Mucosa of stomach (tissue), 1 donor: ENCODE data around the gene SPIRE1.

Experiments
- H3K27me3 ChIP-seq: one replicate; pipeline ENCODE4 v1.7.0; 2013; ENCODE audit warnings: mild to moderate bottlenecking, low read length; ENCODE audit not compliant: control insufficient read depth, insufficient read depth
- H3K36me3 ChIP-seq: one replicate; pipeline ENCODE4 v1.7.0; 2013; ENCODE audit warnings: low read length; ENCODE audit not compliant: control insufficient read depth, insufficient read depth
- H3K4me1 ChIP-seq: one replicate; pipeline ENCODE4 v1.7.0; 2013; ENCODE audit warnings: mild to moderate bottlenecking, low read length; ENCODE audit not compliant: control insufficient read depth, insufficient read depth
- H3K4me3 ChIP-seq: one replicate; pipeline ENCODE4 v1.7.0; 2013; ENCODE audit warnings: low read length
- H3K9ac ChIP-seq: one replicate; pipeline ENCODE4 v1.7.0; 2013; ENCODE audit warnings: mild to moderate bottlenecking, low read length, moderate library complexity
- H3K9me3 ChIP-seq: one replicate; pipeline ENCODE4 v1.7.0; 2013; ENCODE audit warnings: mild to moderate bottlenecking, low read length, moderate library complexity; ENCODE audit not compliant: control insufficient read depth
- donor health status: Pancreatic carcinoma.

The SPIRE1 gene

GRCh38 chr18:12657684-12658425, at the start of gene SPIRE1:
TSS of gene SPIRE1 (minus strand) at chr18:12658107. CDS start at chr18:12657866, 241 bp downstream.
- H3K4me1 ChIP-seq = peaks cover 3% of the 10 kb centered on the region
- no peaks in the 10 kb centered on the region for H3K36me3 ChIP-seq
- peaks cover 4% of the 10 kb centered on the region for H3K27me3 ChIP-seq
- H3K9ac ChIP-seq = peak within 1 kb of the TSS; percentile 73
- no peaks in the 10 kb centered on the region for H3K9me3 ChIP-seq
- no peak within 1 kb of the TSS for H3K4me3 ChIP-seq

GRCh38 chr18:12703664-12704063, 45.8 kb upstream of the SPIRE1 start:
- H3K4me3 ChIP-seq = peak overlapping the region; percentile 96
- peak overlapping the region; percentile 97 for H3K9ac ChIP-seq
- no peaks in the 10 kb centered on the region for H3K27me3 ChIP-seq
- peaks cover 6% of the 10 kb centered on the region for H3K4me1 ChIP-seq
- H3K36me3 ChIP-seq = no peaks in the 10 kb centered on the region
- H3K9me3 ChIP-seq = no peaks in the 10 kb centered on the region

- peak overlapping the region; percentile 97 for H3K9ac ChIP-seq
- peaks cover 6% of the 10 kb centered on the region for H3K4me1 ChIP-seq
- peak overlapping the region; percentile 96 for H3K4me3 ChIP-seq
- no peaks in the 10 kb centered on the region for H3K27me3 ChIP-seq
- H3K9me3 ChIP-seq = no peaks in the 10 kb centered on the region
- H3K36me3 ChIP-seq = no peaks in the 10 kb centered on the region
Observed at GRCh38 chr18:12703096-12703567, 45.2 kb upstream of the SPIRE1 start.

DNA sequence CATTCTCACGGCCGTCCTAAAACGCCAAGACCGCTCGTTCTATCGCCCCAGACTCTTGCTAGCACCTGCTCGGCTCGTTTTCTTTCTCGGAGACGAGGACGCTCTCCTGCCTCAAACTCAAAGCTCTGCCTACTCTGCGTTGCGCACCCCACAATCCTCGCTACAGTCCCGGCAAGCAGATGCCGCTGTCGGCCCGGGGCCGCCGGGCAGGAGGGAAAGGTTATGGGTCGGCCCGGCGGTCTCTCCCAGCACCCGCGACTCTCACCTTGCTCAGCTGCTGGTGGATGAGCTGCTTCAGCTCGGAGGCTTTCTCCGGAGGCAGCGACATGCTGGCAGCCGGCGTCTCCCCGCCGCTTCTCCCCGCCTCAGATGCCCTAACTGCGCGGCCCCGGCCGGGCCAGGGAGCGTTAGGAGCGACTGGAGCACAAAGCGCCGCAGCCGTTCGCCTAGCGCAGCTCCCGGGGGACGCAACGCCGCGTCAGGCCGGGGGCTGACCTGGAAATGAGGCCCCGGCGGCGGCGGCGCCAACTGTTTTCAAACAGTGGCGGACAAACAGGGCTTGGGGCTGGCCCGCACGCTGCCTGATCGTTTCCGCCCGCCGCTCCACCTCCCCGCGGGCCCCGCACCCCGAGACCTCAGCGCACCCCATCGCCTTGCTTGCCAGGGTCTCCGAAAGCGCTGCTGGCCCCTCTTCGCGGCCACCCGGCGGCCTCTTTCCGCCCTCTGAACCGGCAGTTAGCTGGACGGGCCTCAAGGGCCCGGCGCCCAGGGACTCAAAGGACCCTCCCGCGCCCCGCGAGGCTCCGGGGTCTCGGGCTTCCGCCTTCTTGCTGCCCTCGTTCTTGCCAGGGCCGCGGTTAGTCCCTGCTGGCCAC, 44.6 kb upstream of the SPIRE1 start, which contains the start of the genes CEP76 and PSMG2:
TSS of gene CEP76 (minus strand) at position 503 of the 875 bp plus-strand sequence. CDS start at position 328, 175 bp downstream.
TSS of gene PSMG2 (plus strand) at position 822 of the 875 bp plus-strand sequence. CDS start 66 bp downstream, outside the sequence.
- Histone ChIP-seq H3K4me1 (peaks cover 6% of the 10 kb centered on the region), H3K9ac (peak within 1 kb of the TSS; percentile 97), H3K9me3 (no peaks in the 10 kb centered on the region), H3K27me3 (no peaks in the 10 kb centered on the region), H3K36me3 (no peaks in the 10 kb centered on the region), H3K4me3 (peak within 1 kb of the TSS; percentile 96)

- peaks cover 6% of the 10 kb centered on the region for H3K4me1 ChIP-seq
- no peak overlapping the region for H3K4me3 ChIP-seq
- H3K36me3 ChIP-seq = no peaks in the 10 kb centered on the region
- no peaks in the 10 kb centered on the region for H3K27me3 ChIP-seq
- H3K9ac ChIP-seq = peak overlapping the region; percentile 97
- H3K9me3 ChIP-seq = no peaks in the 10 kb centered on the region
Observed at GRCh38 chr18:12701161-12701560, 43.3 kb upstream of the SPIRE1 start.

GRCh38 chr18:12699747-12700146, 41.8 kb upstream of the SPIRE1 start:
- Histone ChIP-seq H3K9me3 (no peaks in the 10 kb centered on the region), H3K9ac (no peak overlapping the region), H3K4me1 (peaks cover 6% of the 10 kb centered on the region), H3K27me3 (no peaks in the 10 kb centered on the region), H3K36me3 (no peaks in the 10 kb centered on the region), H3K4me3 (no peak overlapping the region)

DNA sequence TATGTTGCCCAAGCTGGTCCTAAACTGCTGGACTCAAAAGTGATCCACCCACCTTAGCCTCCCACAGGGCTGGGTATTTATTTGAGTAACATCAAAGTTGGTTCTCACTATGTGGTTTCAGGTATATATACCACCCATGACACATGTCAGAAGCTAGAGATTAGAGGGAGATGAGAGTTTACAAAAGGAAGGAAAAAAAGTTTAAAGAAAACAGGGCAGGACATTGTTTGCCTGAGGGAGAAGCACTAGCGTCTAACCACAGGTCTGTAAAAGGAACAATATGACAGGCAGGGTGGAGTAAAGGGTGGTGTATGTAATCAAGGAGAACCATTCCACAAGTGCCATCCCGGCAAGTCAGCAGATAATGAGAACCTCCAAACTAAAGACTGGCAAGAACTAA, 36.1 kb upstream of the SPIRE1 start:
- H3K4me1 ChIP-seq = peaks cover 9% of the 10 kb centered on the region
- no peak overlapping the region for H3K9ac ChIP-seq
- no peaks in the 10 kb centered on the region for H3K36me3 ChIP-seq
- no peaks in the 10 kb centered on the region for H3K27me3 ChIP-seq
- H3K9me3 ChIP-seq = no peaks in the 10 kb centered on the region
- no peak overlapping the region for H3K4me3 ChIP-seq

DNA sequence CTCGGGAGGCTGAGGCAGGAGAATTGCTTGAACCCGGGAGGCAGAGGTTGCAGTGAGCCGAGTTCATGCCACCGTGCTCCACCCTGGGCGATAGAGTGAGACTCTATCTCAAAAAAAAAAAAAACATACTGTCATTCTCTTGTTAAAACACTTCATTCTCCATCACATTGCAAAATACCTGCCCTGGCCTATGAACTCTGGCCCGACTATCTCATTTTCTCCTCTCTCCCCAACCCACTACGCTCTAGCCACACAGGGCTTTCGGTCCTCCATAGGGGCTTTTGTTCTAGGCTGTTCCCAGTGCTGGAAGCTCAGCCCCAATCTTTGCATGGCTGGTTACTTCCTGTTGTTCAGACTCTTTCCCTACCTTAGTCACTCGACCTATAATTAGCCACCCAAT, 34.3 kb upstream of the SPIRE1 start:
- Histone ChIP-seq H3K27me3 (no peaks in the 10 kb centered on the region), H3K36me3 (no peaks in the 10 kb centered on the region)

GRCh38 chr18:12689256-12689850, 31.4 kb upstream of the SPIRE1 start:
- peaks cover 6% of the 10 kb centered on the region for H3K4me1 ChIP-seq
- no peaks in the 10 kb centered on the region for H3K9me3 ChIP-seq
- no peaks in the 10 kb centered on the region for H3K36me3 ChIP-seq
- no peak overlapping the region for H3K4me3 ChIP-seq
- H3K9ac ChIP-seq = no peak overlapping the region
- H3K27me3 ChIP-seq = no peaks in the 10 kb centered on the region

More for the DNA sequence above, 34.3 kb upstream of the SPIRE1 start:
- Histone ChIP-seq H3K9ac (no peak overlapping the region), H3K4me3 (no peak overlapping the region), H3K9me3 (no peaks in the 10 kb centered on the region), H3K4me1 (peaks cover 9% of the 10 kb centered on the region)

DNA sequence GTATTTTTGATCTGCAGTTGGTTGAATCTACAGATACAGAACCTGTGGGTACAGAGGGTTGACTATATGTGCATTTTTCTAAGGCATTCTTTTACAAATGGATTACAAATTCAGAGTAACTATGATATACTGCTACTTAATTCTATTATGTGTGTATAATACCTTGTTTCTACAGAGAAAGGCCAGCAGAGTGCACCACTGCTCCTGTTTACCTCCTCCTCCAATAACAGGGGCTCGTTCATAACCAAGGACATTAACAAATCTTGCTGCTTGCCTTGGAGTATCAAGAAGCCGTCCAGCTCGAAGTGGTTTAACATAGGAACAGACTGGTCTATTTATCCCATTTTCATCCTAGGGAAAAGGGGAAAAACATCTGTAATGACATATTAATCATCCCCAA, 28.2 kb upstream of the SPIRE1 start:
- Histone ChIP-seq H3K9ac (no peak overlapping the region), H3K4me1 (no peaks in the 10 kb centered on the region), H3K27me3 (no peaks in the 10 kb centered on the region), H3K4me3 (no peak overlapping the region), H3K9me3 (no peaks in the 10 kb centered on the region), H3K36me3 (no peaks in the 10 kb centered on the region)

DNA sequence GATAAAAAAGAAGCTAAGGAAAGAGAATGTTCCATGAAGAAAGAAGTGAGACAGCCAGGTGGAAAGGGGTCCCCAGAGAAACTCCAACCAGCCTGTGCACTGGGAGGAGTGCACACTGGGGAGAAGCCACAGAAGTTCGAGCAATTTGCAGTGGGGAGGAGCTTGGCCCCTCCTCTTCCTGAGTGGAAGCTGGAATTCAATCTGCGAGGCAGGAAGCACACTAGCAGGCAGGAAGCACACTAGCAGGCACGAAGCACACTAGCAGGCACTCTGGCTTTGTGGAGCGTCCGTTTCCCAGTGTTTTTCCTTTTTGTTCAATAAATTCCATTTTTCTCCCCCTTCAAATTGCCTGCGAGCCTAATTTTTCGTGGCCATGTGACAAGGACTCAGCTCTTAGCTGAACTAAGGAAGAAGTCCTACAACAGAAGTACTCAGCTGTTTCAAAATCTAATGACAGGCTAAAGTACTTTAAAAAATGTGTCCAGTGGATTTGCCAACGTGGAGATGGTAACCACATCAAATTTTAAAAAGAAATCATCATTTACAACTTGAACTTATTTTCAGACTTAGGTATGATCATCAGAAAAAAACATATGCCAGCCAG, 21.4 kb upstream of the SPIRE1 start:
- no peaks in the 10 kb centered on the region for H3K4me1 ChIP-seq
- peak overlapping the region; percentile 44 for H3K9ac ChIP-seq
- H3K9me3 ChIP-seq = no peaks in the 10 kb centered on the region
- H3K36me3 ChIP-seq = no peaks in the 10 kb centered on the region
- no peak overlapping the region for H3K4me3 ChIP-seq
- H3K27me3 ChIP-seq = no peaks in the 10 kb centered on the region
